HG02678 (cell line): Measurements from ENCODE around the gene TFAP2A.
A peak's percentile ranks its signal among the peaks of the same experiment; 100 is the strongest.

Experiments
- ATAC-seq: cut with Tn5 transposase; IDR thresholded peaks from one replicate; pipeline ENCODE4 v1.9.1; 2021; ENCODE audit warnings: mild to moderate bottlenecking, moderate library complexity; ENCODE audit not compliant: unreplicated experiment

Gene TFAP2A

GRCh38 chr6:10413850-10414738 lies 780 bp downstream of the TFAP2A start:
- no peak for ATAC-seq

GRCh38 chr6:10413262-10413849 lies 1.5 kb downstream of the TFAP2A start:
- ATAC-seq: peak; percentile 27

- ATAC-seq: peak; percentile 34
Observed at GRCh38 chr6:10412461-10413261, 2.2 kb downstream of the TFAP2A start.

GRCh38 chr6:10411971-10412460 lies 2.9 kb downstream of the TFAP2A start:
- peak; percentile 68 for ATAC-seq

- ATAC-seq: no peak
Observed at GRCh38 chr6:10411131-10411970, 3.5 kb downstream of the TFAP2A start.

GRCh38 chr6:10410207-10411050 lies 4.4 kb downstream of the TFAP2A start:
- ATAC-seq: no peak

GRCh38 chr6:10409731-10410206 lies 5.1 kb downstream of the TFAP2A start:
- no peak for ATAC-seq

GRCh38 chr6:10409233-10409721 lies 5.6 kb downstream of the TFAP2A start:
- ATAC-seq: no peak

GRCh38 chr6:10408457-10408856 lies 6.4 kb downstream of the TFAP2A start:
- ATAC-seq: no peak

GRCh38 chr6:10407674-10408054 lies 7.2 kb downstream of the TFAP2A start:
- no peak for ATAC-seq

GRCh38 chr6:10407018-10407673 lies 7.7 kb downstream of the TFAP2A start:
- no peak for ATAC-seq

- ATAC-seq: no peak
Observed at GRCh38 chr6:10406556-10406955, 8.3 kb downstream of the TFAP2A start.

GRCh38 chr6:10405513-10405900 lies 9.4 kb downstream of the TFAP2A start:
- no peak for ATAC-seq

- ATAC-seq: no peak
Observed at GRCh38 chr6:10404799-10405512, 9.9 kb downstream of the TFAP2A start.

- peak; percentile 93 for ATAC-seq
Observed at GRCh38 chr6:10404107-10404798, 10.6 kb downstream of the TFAP2A start.

- peak; percentile 27 for ATAC-seq
Observed at GRCh38 chr6:10403385-10404106, 11.3 kb downstream of the TFAP2A start.
